ENCODE data around the gene LPCAT1.

Gene LPCAT1

GRCh38 chr5:1493413-1493812 is 30.3 kb downstream of the LPCAT1 start:
- no peak for DNase-seq

GRCh38 chr5:1492757-1493156 is 31.0 kb downstream of the LPCAT1 start:
- no peak for DNase-seq

- DNase-seq: no peak
These were observed 33.4 kb downstream of the LPCAT1 start for GRCh38 chr5:1490376-1490775.

GRCh38 chr5:1489754-1490153 is 34.0 kb downstream of the LPCAT1 start:
- no peak for DNase-seq

GRCh38 chr5:1488882-1489680 is 34.7 kb downstream of the LPCAT1 start:
- peak; percentile 39 for DNase-seq

- DNase-seq: no peak
These were observed 36.5 kb downstream of the LPCAT1 start for GRCh38 chr5:1487079-1487764.

GRCh38 chr5:1486271-1486670 is 37.5 kb downstream of the LPCAT1 start:
- DNase-seq: no peak

- DNase-seq: no peak
These were observed 38.1 kb downstream of the LPCAT1 start for GRCh38 chr5:1485579-1486118.

GRCh38 chr5:1484730-1485578 is 38.8 kb downstream of the LPCAT1 start:
- no peak for DNase-seq

GRCh38 chr5:1483856-1484729 is 39.7 kb downstream of the LPCAT1 start:
- no peak for DNase-seq

- no peak for DNase-seq
These were observed 40.7 kb downstream of the LPCAT1 start for GRCh38 chr5:1483064-1483463.

- no peak for DNase-seq
These were observed 41.8 kb downstream of the LPCAT1 start for GRCh38 chr5:1481959-1482331.

GRCh38 chr5:1481266-1481958 is 42.3 kb downstream of the LPCAT1 start:
- DNase-seq: no peak

- no peak for DNase-seq
These were observed 43.0 kb downstream of the LPCAT1 start for GRCh38 chr5:1480806-1481205.

GRCh38 chr5:1480217-1480616 is 43.5 kb downstream of the LPCAT1 start:
- DNase-seq: no peak

GRCh38 chr5:1479581-1480188 is 44.1 kb downstream of the LPCAT1 start:
- DNase-seq: peak; percentile 33

GRCh38 chr5:1479066-1479465 is 44.7 kb downstream of the LPCAT1 start:
- no peak for DNase-seq

- DNase-seq: no peak
These were observed 45.3 kb downstream of the LPCAT1 start for GRCh38 chr5:1478271-1479035.

- DNase-seq: no peak
These were observed 46.4 kb downstream of the LPCAT1 start for GRCh38 chr5:1477341-1477740.

GRCh38 chr5:1476967-1477310 is 46.8 kb downstream of the LPCAT1 start:
- DNase-seq: no peak

Measured in activated naive CD4-positive, alpha-beta T cell treated with Interleukin-2 at 50 U/mL for 16 hours (primary cell).